HS-5 (cell line): ENCODE measurements around the gene NGFR.
"Not testable (repeated sequence)": the region's sequence is repeated elsewhere in the genome, so short reads cannot be mapped to it uniquely, and the experiment has no call there.

Experiments used
- DNase-seq: peaks from one replicate; pipeline ENCODE4 v3.0.0-alpha.2; 2012; ENCODE audit warnings: low read depth

The NGFR gene

GRCh38 chr17:49496183-49496866 lies 1.2 kb downstream of the NGFR start:
- no peak for DNase-seq

DNA sequence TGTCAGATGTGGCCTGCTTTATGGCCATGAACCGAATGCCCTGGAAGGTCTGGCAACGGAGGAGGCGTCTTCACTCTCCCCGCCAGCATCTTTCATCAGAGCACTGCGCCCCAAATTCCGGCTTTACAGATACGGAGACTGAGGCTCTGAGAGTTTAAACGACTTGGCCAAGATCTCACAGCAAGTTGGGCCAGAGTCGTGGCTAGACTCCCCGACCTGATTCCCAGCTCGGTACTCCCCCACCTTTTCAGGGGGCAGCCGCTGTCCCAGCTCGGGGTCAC lies 1.7 kb downstream of the NGFR start:
- no peak for DNase-seq

- DNase-seq = no peak
These were observed 2.3 kb downstream of the NGFR start for GRCh38 chr17:49497148-49498028.

- no peak for DNase-seq
These were observed 3.0 kb downstream of the NGFR start for GRCh38 chr17:49498029-49498615.

GRCh38 chr17:49501496-49501895 lies 6.4 kb downstream of the NGFR start:
- no peak for DNase-seq

GRCh38 chr17:49502254-49502653 lies 7.2 kb downstream of the NGFR start:
- DNase-seq = no peak

DNA sequence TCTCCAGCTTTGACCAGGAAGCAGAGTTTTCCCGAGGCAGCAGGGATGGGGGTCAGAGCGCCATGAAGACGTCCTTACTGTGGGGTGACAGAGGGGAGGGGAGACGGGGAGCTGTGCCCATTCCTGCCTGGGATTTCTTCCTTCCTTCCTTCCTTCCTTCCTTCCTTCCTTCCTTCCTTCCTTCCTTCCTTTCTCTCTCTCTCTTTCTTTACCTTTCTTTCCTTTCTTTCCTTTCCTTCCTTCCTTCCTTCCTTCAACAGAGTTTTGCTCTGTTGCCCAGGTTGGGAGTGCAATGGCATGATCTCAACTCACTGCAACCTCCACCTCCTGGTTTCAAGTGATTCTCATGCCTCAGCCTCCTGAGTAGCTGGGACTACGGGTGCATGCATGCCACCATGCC lies 7.6 kb downstream of the NGFR start:
- not testable (repeated sequence) for DNase-seq

DNA sequence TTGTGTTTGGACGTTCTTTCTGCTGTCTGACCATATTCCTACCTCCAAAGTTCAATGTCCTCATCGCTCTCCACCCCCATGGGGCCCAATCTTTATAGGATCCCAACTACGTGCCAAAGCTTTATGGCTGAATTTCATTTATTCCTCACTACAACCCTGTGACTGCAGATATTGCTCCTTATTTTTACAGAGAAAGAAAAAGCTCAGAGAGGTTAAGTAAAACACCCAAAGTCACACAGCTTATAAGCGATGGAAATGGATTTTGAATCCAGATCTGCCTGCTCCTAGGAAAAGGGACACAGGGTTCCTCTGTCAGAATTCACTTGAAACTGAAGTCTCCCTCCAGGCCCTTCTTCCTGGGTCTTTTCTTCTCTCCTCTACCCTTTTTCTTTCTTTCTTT lies 9.3 kb downstream of the NGFR start:
- DNase-seq = no peak

GRCh38 chr17:49505854-49506253 lies 10.8 kb downstream of the NGFR start:
- DNase-seq = no peak

GRCh38 chr17:49506282-49506681 lies 11.2 kb downstream of the NGFR start:
- no peak for DNase-seq

GRCh38 chr17:49508061-49508865 lies 13.2 kb downstream of the NGFR start:
- DNase-seq = no peak

GRCh38 chr17:49508866-49509587 lies 13.9 kb downstream of the NGFR start:
- DNase-seq = no peak

- no peak for DNase-seq
These were observed 14.5 kb downstream of the NGFR start for GRCh38 chr17:49509588-49509917.

- no peak for DNase-seq
These were observed 15.1 kb downstream of the NGFR start for GRCh38 chr17:49510059-49510719.

DNA sequence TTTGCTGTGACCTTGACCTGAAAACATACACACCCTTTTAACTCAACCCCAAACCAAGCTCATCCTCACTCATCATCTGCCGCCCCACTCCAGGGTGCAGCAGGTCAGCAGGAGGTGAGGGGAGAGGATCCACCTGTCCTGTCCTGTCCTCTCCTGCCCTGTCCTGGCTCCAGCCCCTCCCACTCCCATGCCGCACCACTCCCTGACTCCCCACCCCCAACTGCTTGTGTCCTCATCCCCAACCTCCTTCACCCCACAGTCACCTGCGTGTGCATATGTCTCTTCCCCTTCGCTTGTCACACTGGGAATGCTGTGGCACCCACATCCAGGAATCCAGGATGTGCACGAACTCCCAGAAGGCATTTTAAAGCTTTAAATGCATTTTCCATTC lies 15.6 kb downstream of the NGFR start:
- DNase-seq = no peak

DNA sequence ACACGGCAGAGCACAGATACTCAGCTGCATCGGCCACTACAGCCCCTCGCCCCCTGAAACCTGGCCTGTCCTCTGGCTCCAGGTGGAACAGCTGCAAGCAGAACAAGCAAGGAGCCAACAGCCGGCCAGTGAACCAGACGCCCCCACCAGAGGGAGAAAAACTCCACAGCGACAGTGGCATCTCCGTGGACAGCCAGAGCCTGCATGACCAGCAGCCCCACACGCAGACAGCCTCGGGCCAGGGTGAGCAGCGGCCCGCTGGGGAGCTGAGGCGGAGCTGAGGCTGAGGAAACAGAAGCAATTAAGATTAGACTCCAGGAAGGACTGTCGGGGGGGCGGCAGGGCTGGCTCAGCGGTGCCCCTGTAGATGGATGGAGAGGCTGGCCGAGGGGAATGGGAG lies 16.7 kb downstream of the NGFR start:
- no peak for DNase-seq

DNA sequence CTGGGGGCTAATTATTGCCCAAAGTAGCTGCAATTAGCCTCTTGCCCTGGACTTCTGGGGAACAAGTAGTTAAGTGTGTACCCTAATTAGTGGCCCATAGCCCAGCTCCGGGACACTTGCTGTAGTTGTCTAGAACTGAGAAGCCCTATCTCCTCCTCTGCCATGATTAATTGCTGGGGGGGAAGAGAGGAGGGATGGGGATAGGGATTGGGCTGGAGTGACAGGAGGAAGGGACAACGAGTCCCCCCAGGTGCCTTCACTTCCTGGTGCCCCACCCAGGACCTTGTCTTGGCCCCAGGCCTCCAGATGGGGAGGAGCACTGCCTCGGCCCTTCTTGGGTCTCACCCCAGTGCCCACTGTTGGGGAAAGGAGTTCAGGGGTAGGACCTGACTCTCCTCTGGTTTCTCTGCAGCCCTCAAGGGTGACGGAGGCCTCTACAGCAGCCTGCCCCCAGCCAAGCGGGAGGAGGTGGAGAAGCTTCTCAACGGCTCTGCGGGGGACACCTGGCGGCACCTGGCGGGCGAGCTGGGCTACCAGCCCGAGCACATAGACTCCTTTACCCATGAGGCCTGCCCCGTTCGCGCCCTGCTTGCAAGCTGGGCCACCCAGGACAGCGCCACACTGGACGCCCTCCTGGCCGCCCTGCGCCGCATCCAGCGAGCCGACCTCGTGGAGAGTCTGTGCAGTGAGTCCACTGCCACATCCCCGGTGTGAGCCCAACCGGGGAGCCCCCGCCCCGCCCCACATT lies 17.4 kb downstream of the NGFR start:
- no peak for DNase-seq

DNA sequence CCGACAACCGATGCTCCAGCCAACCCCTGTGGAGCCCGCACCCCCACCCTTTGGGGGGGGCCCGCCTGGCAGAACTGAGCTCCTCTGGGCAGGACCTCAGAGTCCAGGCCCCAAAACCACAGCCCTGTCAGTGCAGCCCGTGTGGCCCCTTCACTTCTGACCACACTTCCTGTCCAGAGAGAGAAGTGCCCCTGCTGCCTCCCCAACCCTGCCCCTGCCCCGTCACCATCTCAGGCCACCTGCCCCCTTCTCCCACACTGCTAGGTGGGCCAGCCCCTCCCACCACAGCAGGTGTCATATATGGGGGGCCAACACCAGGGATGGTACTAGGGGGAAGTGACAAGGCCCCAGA lies 17.9 kb downstream of the NGFR start:
- DNase-seq = no peak

- DNase-seq = no peak
These were observed 18.5 kb downstream of the NGFR start for GRCh38 chr17:49513641-49514040.

DNA sequence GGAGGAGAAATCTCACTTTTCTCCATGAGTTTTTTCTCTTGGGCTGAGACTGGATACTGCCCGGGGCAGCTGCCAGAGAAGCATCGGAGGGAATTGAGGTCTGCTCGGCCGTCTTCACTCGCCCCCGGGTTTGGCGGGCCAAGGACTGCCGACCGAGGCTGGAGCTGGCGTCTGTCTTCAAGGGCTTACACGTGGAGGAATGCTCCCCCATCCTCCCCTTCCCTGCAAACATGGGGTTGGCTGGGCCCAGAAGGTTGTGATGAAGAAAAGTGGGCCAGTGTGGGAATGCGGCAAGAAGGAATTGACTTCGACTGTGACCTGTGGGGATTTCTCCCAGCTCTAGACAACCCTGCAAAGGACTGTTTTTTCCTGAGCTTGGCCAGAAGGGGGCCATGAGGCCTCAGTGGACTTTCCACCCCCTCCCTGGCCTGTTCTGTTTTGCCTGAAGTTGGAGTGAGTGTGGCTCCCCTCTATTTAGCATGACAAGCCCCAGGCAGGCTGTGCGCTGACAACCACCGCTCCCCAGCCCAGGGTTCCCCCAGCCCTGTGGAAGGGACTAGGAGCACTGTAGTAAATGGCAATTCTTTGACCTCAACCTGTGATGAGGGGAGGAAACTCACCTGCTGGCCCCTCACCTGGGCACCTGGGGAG lies 19.1 kb downstream of the NGFR start:
- DNase-seq = no peak
